NCI-H1105 (cell line): Measurements from ENCODE around the gene TECTB.

Experiments
- DNase-seq: peaks from one replicate; lab custom pipeline; 2025; lab: John Stamatoyannopoulos, UW

Gene TECTB

GRCh38 chr10:112275512-112276245 is 7.5 kb upstream of the TECTB start:
- no peak for DNase-seq

GRCh38 chr10:112278871-112279270 is 4.3 kb upstream of the TECTB start:
- DNase-seq, result no peak

GRCh38 chr10:112279433-112279832 is 3.8 kb upstream of the TECTB start:
- DNase-seq, result no peak

- DNase-seq, result no peak
These were observed 2.8 kb upstream of the TECTB start for GRCh38 chr10:112280205-112280921.

- no peak for DNase-seq
These were observed 1.1 kb upstream of the TECTB start for GRCh38 chr10:112282086-112282485.

GRCh38 chr10:112286837-112287818 is 3.9 kb downstream of the TECTB start:
- DNase-seq, result no peak

GRCh38 chr10:112287844-112288243 is 4.6 kb downstream of the TECTB start:
- no peak for DNase-seq

- DNase-seq, result no peak
These were observed 5.3 kb downstream of the TECTB start for GRCh38 chr10:112288486-112288885.

GRCh38 chr10:112289373-112290053 is 6.3 kb downstream of the TECTB start:
- DNase-seq, result no peak

- no peak for DNase-seq
These were observed 6.8 kb downstream of the TECTB start for GRCh38 chr10:112290054-112290373.

- DNase-seq, result no peak
These were observed 11.0 kb downstream of the TECTB start for GRCh38 chr10:112294169-112294568.

- DNase-seq, result no peak
These were observed 12.9 kb downstream of the TECTB start for GRCh38 chr10:112295853-112296830.

GRCh38 chr10:112296908-112297331 is 13.7 kb downstream of the TECTB start:
- DNase-seq, result no peak

- no peak for DNase-seq
These were observed 15.4 kb downstream of the TECTB start for GRCh38 chr10:112298581-112298980.

GRCh38 chr10:112299456-112299855 is 16.3 kb downstream of the TECTB start:
- DNase-seq, result no peak

- no peak for DNase-seq
These were observed 19.1 kb downstream of the TECTB start for GRCh38 chr10:112302335-112302734.

GRCh38 chr10:112303528-112303927 is 20.3 kb downstream of the TECTB start:
- DNase-seq, result no peak

- no peak for DNase-seq
These were observed 21.2 kb downstream of the TECTB start for GRCh38 chr10:112304267-112304859.

- no peak for DNase-seq
These were observed 24.3 kb downstream of the TECTB start for GRCh38 chr10:112307358-112308124.

- DNase-seq, result no peak
These were observed 24.9 kb downstream of the TECTB start for GRCh38 chr10:112308125-112308502.
